Nephron progenitor cell (in vitro differentiated cells): ENCODE measurements around the gene IL3RA.

Experiments
- DNase-seq: peaks from one replicate; pipeline ENCODE4 v3.0.0; 2021
- H3K27ac Mint-ChIP-seq: 2 replicates; pipeline ENCODE4 v1.8.0; 2021; ENCODE audit warnings: mild to moderate bottlenecking, moderate library complexity, mixed read lengths
- H3K27me3 Mint-ChIP-seq: 2 replicates; pipeline ENCODE4 v1.8.0; 2021; ENCODE audit warnings: mild to moderate bottlenecking, low read depth, mixed read lengths; ENCODE audit not compliant: poor library complexity
- H3K36me3 Mint-ChIP-seq: 2 replicates; pipeline ENCODE4 v1.8.0; 2021; ENCODE audit warnings: low read depth, mixed read lengths
- H3K4me1 Mint-ChIP-seq: 2 replicates; pipeline ENCODE4 v1.8.0; 2021; ENCODE audit warnings: mixed read lengths
- H3K4me3 Mint-ChIP-seq: 2 replicates; pipeline ENCODE4 v1.8.0; 2021; ENCODE audit warnings: mild to moderate bottlenecking, moderate library complexity, mixed read lengths
- H3K9me3 Mint-ChIP-seq: 2 replicates; pipeline ENCODE4 v1.8.0; 2021; ENCODE audit warnings: mild to moderate bottlenecking, moderate library complexity, mixed read lengths
- CTCF ChIP-seq: fragments of 200-600 bp; sonication (generic); IDR thresholded peaks from 2 replicates; pipeline ENCODE4 v1.5.0; 2021; ENCODE audit warnings: antibody characterized with exemption

Gene IL3RA

GRCh38 chrX:1392376-1393068, 55.9 kb downstream of the IL3RA start:
- peaks cover 54% of the 10 kb centered on the region for H3K4me1 Mint-ChIP-seq
- peak overlapping the region; percentile 66 for H3K27ac Mint-ChIP-seq
- peaks cover 48% of the 10 kb centered on the region for H3K36me3 Mint-ChIP-seq
- DNase-seq: peak; percentile 72
- no peak for TF ChIP-seq CTCF
- H3K27me3 Mint-ChIP-seq: peaks cover 12% of the 10 kb centered on the region
- H3K9me3 Mint-ChIP-seq: no peaks in the 10 kb centered on the region
- peak overlapping the region; percentile 95 for H3K4me3 Mint-ChIP-seq

- H3K27ac Mint-ChIP-seq: peak overlapping the region; percentile 86
- peak overlapping the region; percentile 95 for H3K4me3 Mint-ChIP-seq
- no peak for DNase-seq
- no peak for TF ChIP-seq CTCF
- peaks cover 33% of the 10 kb centered on the region for H3K36me3 Mint-ChIP-seq
- H3K4me1 Mint-ChIP-seq: peaks cover 41% of the 10 kb centered on the region
- H3K9me3 Mint-ChIP-seq: no peaks in the 10 kb centered on the region
- peaks cover 9% of the 10 kb centered on the region for H3K27me3 Mint-ChIP-seq
Observed at GRCh38 chrX:1393871-1394615, 57.5 kb downstream of the IL3RA start.

GRCh38 chrX:1394731-1395501, 58.3 kb downstream of the IL3RA start:
- Mint-ChIP-seq H3K27me3 (peaks cover 9% of the 10 kb centered on the region), H3K27ac (peak overlapping the region; percentile 86), H3K4me1 (peaks cover 39% of the 10 kb centered on the region), H3K9me3 (no peaks in the 10 kb centered on the region), H3K36me3 (peaks cover 28% of the 10 kb centered on the region), H3K4me3 (peak overlapping the region; percentile 95)
- TF ChIP-seq CTCF: no peak
- DNase-seq: no peak

GRCh38 chrX:1395646-1396216, 59.1 kb downstream of the IL3RA start:
- peaks cover 9% of the 10 kb centered on the region for H3K27me3 Mint-ChIP-seq
- H3K4me1 Mint-ChIP-seq: peaks cover 37% of the 10 kb centered on the region
- peaks cover 25% of the 10 kb centered on the region for H3K36me3 Mint-ChIP-seq
- peak overlapping the region; percentile 10 for H3K4me3 Mint-ChIP-seq
- no peak for TF ChIP-seq CTCF
- peak overlapping the region; percentile 70 for H3K27ac Mint-ChIP-seq
- DNase-seq: no peak
- no peaks in the 10 kb centered on the region for H3K9me3 Mint-ChIP-seq

- no peaks in the 10 kb centered on the region for H3K9me3 Mint-ChIP-seq
- H3K4me1 Mint-ChIP-seq: peaks cover 31% of the 10 kb centered on the region
- H3K4me3 Mint-ChIP-seq: no peak overlapping the region
- peaks cover 4% of the 10 kb centered on the region for H3K27me3 Mint-ChIP-seq
- TF ChIP-seq CTCF: no peak
- no peak for DNase-seq
- no peak overlapping the region for H3K27ac Mint-ChIP-seq
- H3K36me3 Mint-ChIP-seq: peaks cover 19% of the 10 kb centered on the region
Observed at GRCh38 chrX:1397001-1397400, 60.4 kb downstream of the IL3RA start.
